ENCODE results near the gene NFIC. TPM values are rescaled to one million over a fixed set of nuclear protein-coding genes. Genes with fewer than 3 reads are reported as not detected.

The NFIC gene
- polyA plus RNA-seq, 1 donor from 2014 or later = 0.24 TPM

DNA sequence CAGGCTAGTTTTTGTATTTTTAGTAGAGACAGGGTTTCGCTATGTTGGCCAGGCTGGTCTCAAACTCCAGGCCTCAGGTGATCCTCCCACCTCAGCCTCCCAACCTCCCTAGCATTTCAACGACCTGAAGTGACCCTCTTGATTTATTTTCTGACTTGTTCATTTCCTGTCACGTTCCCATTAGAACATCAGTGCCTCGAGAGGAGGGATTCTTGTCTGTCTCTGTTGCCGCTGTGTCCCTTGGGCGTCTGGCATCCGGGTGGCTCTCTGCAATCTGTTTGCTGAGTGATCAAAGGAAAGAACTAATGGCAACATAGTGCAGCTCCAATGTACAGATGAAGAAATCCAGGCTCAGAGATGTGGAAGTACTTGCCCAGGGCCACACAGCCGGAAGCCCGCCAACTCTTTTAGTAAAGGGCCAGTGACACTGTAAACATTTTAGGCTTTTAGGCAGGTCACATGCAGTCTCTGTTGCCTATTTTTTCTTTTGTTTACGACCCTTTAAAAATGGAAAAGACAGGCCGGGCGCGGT is 47.5 kb downstream of the NFIC start:
- Histone ChIP-seq H3K27ac (ENCODE audit: low read length) (no peak overlapping the region), H3K9me2 (ENCODE audit: insufficient read depth, low read length) (no peaks in the 10 kb centered on the region), H3K4me2 (ENCODE audit: low read length) (no peak overlapping the region), H3K79me2 (replicated peaks; ENCODE audit: insufficient read depth, low read length) (no peaks in the 10 kb centered on the region), H3K9me3 (ENCODE audit: low read length) (no peaks in the 10 kb centered on the region), H3K36me3 (ENCODE audit: insufficient read depth, low read length) (no peaks in the 10 kb centered on the region), H3K9ac (ENCODE audit: low read length) (no peak overlapping the region), H2AFZ (ENCODE audit: low read depth, low read length) (no peak overlapping the region), H3K4me3 (ENCODE audit: low read length) (no peak overlapping the region), H3F3A (ENCODE audit: insufficient read depth, low read length, poor library complexity, severe bottlenecking) (no peaks in the 10 kb centered on the region), H4K20me1 (ENCODE audit: insufficient read depth) (no peaks in the 10 kb centered on the region), H3K27me3 (ENCODE audit: insufficient read depth, low read depth, low read length) (no peaks in the 10 kb centered on the region)
- no peak for TF ChIP-seq TAF1 (IDR thresholded peaks at IDR 0.05; ENCODE audit: low read depth)

DNA sequence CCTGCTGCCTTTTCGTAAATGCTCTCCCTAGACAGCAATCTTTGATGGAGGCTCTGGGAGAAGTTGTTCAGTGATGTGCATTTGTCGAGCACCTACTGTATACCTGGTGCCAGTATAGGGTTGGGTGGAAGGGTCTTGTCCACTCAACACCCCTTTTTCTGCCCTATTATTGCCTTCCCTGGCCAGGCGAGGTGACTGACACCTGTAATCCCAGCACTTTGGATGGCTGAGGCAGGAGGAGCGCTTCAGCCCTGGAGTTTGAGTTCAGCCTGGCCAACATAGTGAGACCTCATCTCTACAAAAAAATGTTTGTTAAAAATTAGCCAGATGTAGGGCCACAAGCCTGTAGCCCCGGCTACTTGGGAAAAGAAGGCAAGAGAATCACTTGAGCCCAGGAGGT is 49.3 kb downstream of the NFIC start:
- Histone ChIP-seq H3K9ac (ENCODE audit: low read length) (no peak overlapping the region), H3K79me2 (replicated peaks; ENCODE audit: insufficient read depth, low read length) (no peaks in the 10 kb centered on the region), H4K20me1 (ENCODE audit: insufficient read depth) (no peaks in the 10 kb centered on the region), H2AFZ (ENCODE audit: low read depth, low read length) (no peak overlapping the region), H3K27ac (ENCODE audit: low read length) (no peak overlapping the region), H3K4me3 (ENCODE audit: low read length) (no peak overlapping the region), H3K36me3 (ENCODE audit: insufficient read depth, low read length) (no peaks in the 10 kb centered on the region), H3K9me2 (ENCODE audit: insufficient read depth, low read length) (no peaks in the 10 kb centered on the region), H3K4me2 (ENCODE audit: low read length) (no peak overlapping the region), H3K9me3 (ENCODE audit: low read length) (no peaks in the 10 kb centered on the region), H3F3A (ENCODE audit: insufficient read depth, low read length, poor library complexity, severe bottlenecking) (no peaks in the 10 kb centered on the region), H3K27me3 (ENCODE audit: insufficient read depth, low read depth, low read length) (no peaks in the 10 kb centered on the region)
- TF ChIP-seq EP300 (conservative IDR thresholded peaks at IDR 0.05; ENCODE audit: poor library complexity, severe bottlenecking) (no peak), MXI1 (conservative IDR thresholded peaks at IDR 0.05; ENCODE audit: poor library complexity, severe bottlenecking) (no peak), TAF1 (IDR thresholded peaks at IDR 0.05; ENCODE audit: low read depth) (no peak), SMC3 (conservative IDR thresholded peaks at IDR 0.05; ENCODE audit: poor library complexity) (no peak), POLR2AphosphoS5 (IDR thresholded peaks at IDR 0.05) (no peak), REST (IDR thresholded peaks at IDR 0.05; ENCODE audit: borderline replicate concordance) (no peak), EZH2 (IDR thresholded peaks at IDR 0.05; ENCODE audit: borderline replicate concordance, insufficient read depth, low read length, poor library complexity, severe bottlenecking) (no peak), CTCF (IDR thresholded peaks at IDR 0.05; ENCODE audit: poor library complexity, severe bottlenecking) (no peak), RAD21 (conservative IDR thresholded peaks at IDR 0.05) (no peak)
